Measurements from ENCODE around the gene DMTF1.

GRCh38 chr7:87188930-87189329, 36.7 kb downstream of the DMTF1 start:
- TF ChIP-seq, protein P1, sequence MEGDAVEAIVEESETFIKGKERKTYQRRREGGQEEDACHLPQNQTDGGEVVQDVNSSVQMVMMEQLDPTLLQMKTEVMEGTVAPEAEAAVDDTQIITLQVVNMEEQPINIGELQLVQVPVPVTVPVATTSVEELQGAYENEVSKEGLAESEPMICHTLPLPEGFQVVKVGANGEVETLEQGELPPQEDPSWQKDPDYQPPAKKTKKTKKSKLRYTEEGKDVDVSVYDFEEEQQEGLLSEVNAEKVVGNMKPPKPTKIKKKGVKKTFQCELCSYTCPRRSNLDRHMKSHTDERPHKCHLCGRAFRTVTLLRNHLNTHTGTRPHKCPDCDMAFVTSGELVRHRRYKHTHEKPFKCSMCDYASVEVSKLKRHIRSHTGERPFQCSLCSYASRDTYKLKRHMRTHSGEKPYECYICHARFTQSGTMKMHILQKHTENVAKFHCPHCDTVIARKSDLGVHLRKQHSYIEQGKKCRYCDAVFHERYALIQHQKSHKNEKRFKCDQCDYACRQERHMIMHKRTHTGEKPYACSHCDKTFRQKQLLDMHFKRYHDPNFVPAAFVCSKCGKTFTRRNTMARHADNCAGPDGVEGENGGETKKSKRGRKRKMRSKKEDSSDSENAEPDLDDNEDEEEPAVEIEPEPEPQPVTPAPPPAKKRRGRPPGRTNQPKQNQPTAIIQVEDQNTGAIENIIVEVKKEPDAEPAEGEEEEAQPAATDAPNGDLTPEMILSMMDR (tag by site-specific recombination; IDR thresholded peaks at IDR 0.05), result no peak
- TF ChIP-seq ZNF623 (tag by site-specific recombination; IDR thresholded peaks at IDR 0.05) (no peak), ZBTB1 (tag by site-specific recombination; IDR thresholded peaks at IDR 0.05) (no peak)

All from HEK293 (cell line).